K562 (cell line): ENCODE measurements around the gene FHDC1.

Experiments
- HNRNPLL ChIP-seq: fragments of 200-400 bp; formaldehyde crosslinking; IDR thresholded peaks from 2 replicates; pipeline ENCODE4 v1.6.1; 2017; ENCODE audit warnings: low read length, low read depth, mild to moderate bottlenecking; ENCODE audit not compliant: poor library complexity, severe bottlenecking
- USF2 ChIP-seq: sonication (generic); formaldehyde crosslinking; IDR thresholded peaks from 2 replicates; pipeline ENCODE4 v1.5.0; 2020; ENCODE audit warnings: missing genetic modification reagents

- TF ChIP-seq USF2 (CRISPR knock-in tag) (no peak), HNRNPLL (no peak)
Observed at GRCh38 chr4:153002110-153002509, 66.0 kb downstream of the FHDC1 start.
